B cell (primary cell): ENCODE results near the gene OTUD6A. TPM values are rescaled to one million over a fixed set of nuclear protein-coding genes. Genes with fewer than 3 reads are reported as not detected.

Source experiments
- ATAC-seq: fragments of 200-7000 bp; cut with Tn5 transposase; one replicate; pipeline ENCODE4 v1.10.0; 2021; ENCODE audit warnings: low read depth, mild to moderate bottlenecking, moderate number of reproducible peaks, moderate library complexity
- CTCF ChIA-PET: fragments of 350-600 bp; sonication (Branson Sonifier 250); formaldehyde crosslinking; loops from one replicate; lab custom pipeline; 2021; ENCODE audit warnings: antibody characterized with exemption, inconsistent platforms; lab: Charles Lee
- POLR2A ChIA-PET: fragments of 350-600 bp; sonication (Branson Sonifier 250); formaldehyde crosslinking; loops from one replicate; lab custom pipeline; 2021; ENCODE audit warnings: antibody characterized with exemption; lab: Charles Lee
- DNase-seq: peaks from one replicate; pipeline ENCODE4 v3.0.0; 2013
- H2AFZ ChIP-seq: 2 replicates; pipeline ENCODE4 v1.6.1; 2012; ENCODE audit warnings: mild to moderate bottlenecking, low read depth, low read length; ENCODE audit not compliant: insufficient read depth, poor library complexity, severe bottlenecking
- H3K27ac ChIP-seq, 2 donors: 1 replicate in 1 of 2; 2 replicates in 1 of 2; pipeline ENCODE4 v1.5.1; 2012 to 2013; ENCODE audit warnings: low read length in 2 of 2, mild to moderate bottlenecking in 2 of 2, moderate library complexity in 1 of 2
- H3K27me3 ChIP-seq, 4 experiments: fragments of 200-600 bp in 1 of 4; sonication (generic) in 1 of 4; replicated peaks in 1 of 4; 1 replicate in 2 of 4; 2 replicates in 2 of 4; pipeline versions ENCODE4 v1.6.1 to v1.7.0; 2013 to 2016; ENCODE audit warnings: low read length in 3 of 4, mild to moderate bottlenecking in 2 of 4, mixed read lengths in 1 of 4, moderate library complexity in 1 of 4; ENCODE audit not compliant: insufficient read depth in 4 of 4, control insufficient read depth in 3 of 4; ENCODE audit errors: control extremely low read depth in 1 of 4
- H3K36me3 ChIP-seq, 2 experiments: replicated peaks in 1 of 2; 1 replicate in 1 of 2; 2 replicates in 1 of 2; pipeline versions ENCODE4 v1.6.1 to v1.7.1; 2013; ENCODE audit warnings: low read length in 1 of 2; ENCODE audit not compliant: insufficient read depth in 2 of 2, control insufficient read depth in 1 of 2; ENCODE audit errors: control extremely low read depth in 1 of 2, extremely low read depth in 1 of 2
- H3K4me1 ChIP-seq, 2 donors: fragments of 200-600 bp in 1 of 2; sonication (generic) in 1 of 2; 1 replicate in 1 of 2; 2 replicates in 1 of 2; pipeline versions ENCODE4 v1.5.1 to v1.6.1; 2013 to 2017; ENCODE audit warnings: low read length in 2 of 2; ENCODE audit not compliant: control insufficient read depth in 2 of 2, insufficient read depth in 2 of 2
- H3K4me2 ChIP-seq: replicated peaks from 2 replicates; pipeline ENCODE3; 2012; ENCODE audit warnings: mild to moderate bottlenecking, low read depth, low read length; ENCODE audit not compliant: poor library complexity, severe bottlenecking
- H3K4me3 ChIP-seq, 5 experiments: fragments of 200-600 bp in 1 of 5; sonication (generic) in 1 of 5; 1 replicate in 3 of 5; 2 replicates in 2 of 5; pipeline versions ENCODE4 v1.5.1 to v1.7.0; 2011 to 2016; ENCODE audit warnings: low read length in 4 of 5, mild to moderate bottlenecking in 4 of 5, low read depth in 2 of 5, control low read depth in 1 of 5, moderate library complexity in 1 of 5; ENCODE audit not compliant: insufficient read depth in 1 of 5; ENCODE audit errors: control extremely low read depth in 1 of 5, extremely low read depth in 1 of 5
- H3K79me2 ChIP-seq: fragments of 200-600 bp; sonication (generic); one replicate; pipeline ENCODE4 v1.6.0; 2016; ENCODE audit warnings: low read length; ENCODE audit not compliant: control insufficient read depth, insufficient read depth
- H3K9ac ChIP-seq: fragments of 200-600 bp; sonication (generic); 2 replicates; pipeline ENCODE4 v1.6.1; 2017; ENCODE audit warnings: mild to moderate bottlenecking, low read length, moderate library complexity
- H3K9me3 ChIP-seq, 3 donors: one replicate each; pipeline versions ENCODE4 v1.6.1 to v1.7.1; 2013; ENCODE audit warnings: low read length in 2 of 3; ENCODE audit not compliant: control insufficient read depth in 2 of 3, insufficient read depth in 1 of 3; ENCODE audit errors: control extremely low read depth in 1 of 3
- H4K20me1 ChIP-seq: 2 replicates; pipeline ENCODE4 v1.6.0; 2012; ENCODE audit warnings: mild to moderate bottlenecking, low read length; ENCODE audit not compliant: insufficient read depth, control insufficient read depth, poor library complexity, severe bottlenecking
- H3K27ac Mint-ChIP-seq: one replicate; pipeline ENCODE4 v1.8.0; 2021; ENCODE audit warnings: mixed read lengths
- H3K27me3 Mint-ChIP-seq: one replicate; pipeline ENCODE4 v1.8.0; 2021; ENCODE audit warnings: mixed read lengths
- H3K4me1 Mint-ChIP-seq: one replicate; pipeline ENCODE4 v1.8.0; 2021; ENCODE audit warnings: mixed read lengths
- H3K4me3 Mint-ChIP-seq: one replicate; pipeline ENCODE4 v1.8.0; 2021; ENCODE audit warnings: mixed read lengths
- H3K9me3 Mint-ChIP-seq: one replicate; pipeline ENCODE4 v1.8.0; 2022; ENCODE audit warnings: mixed read lengths; ENCODE audit not compliant: insufficient read depth
- EZH2 ChIP-seq: IDR thresholded peaks from 2 replicates; pipeline ENCODE4 v1.6.1; 2012; ENCODE audit warnings: borderline replicate concordance, low read depth, mild to moderate bottlenecking, moderate library complexity, low read length; ENCODE audit not compliant: insufficient read depth, poor library complexity, severe bottlenecking
- WGBS: methylation state at CpG from one replicate; pipeline ENCODE4 v1.1.5; 2013; ENCODE audit warnings: missing lambda C conversion rate; ENCODE audit not compliant: insufficient coverage; 5-methylcytosine and 5-hydroxymethylcytosine counted together
- intact Hi-C: fragments of 100-400 bp; cut with micrococcal nuclease; formaldehyde crosslinking; loops from one replicate; pipeline ENCODE4 v1.10.0; 2022
- polyA plus RNA-seq: library from polyadenylated mRNA; depleted of rRNA; stranded (reverse); fragments of >200 nt; gene quantifications from 2 replicates; pipeline ENCODE4 v1.2.3, GENCODE V29; 2012
- total RNA-seq, 2 donors: library from RNA; stranded (reverse); fragments of 120-200 nt in 1 of 2; gene quantifications; 1 replicate in 1 of 2; 2 replicates in 1 of 2; pipeline versions ENCODE4 v1.2.3 to v1.2.4, GENCODE V29; 2013 to 2022
- TF ChIP-seq, protein P1 (sequence below): fragments of 200-600 bp; IDR thresholded peaks from one replicate; pipeline ENCODE4 v1.8.0; 2022; ENCODE audit warnings: antibody characterized with exemption, mild to moderate bottlenecking

The OTUD6A gene
- total and polyA plus RNA-seq, 2 donors (not counting 1 experiment from before 2014, with no cell fraction given), result not detected

GRCh38 chrX:70039758-70040157 is 22.5 kb upstream of the OTUD6A start:
- H3K36me3 ChIP-seq, result no peaks in the 10 kb centered on the region
- H3K4me1 ChIP-seq, result no peaks in the 10 kb centered on the region
- H3K27ac ChIP-seq, result no peak overlapping the region
- no peak overlapping the region for H3K4me3 ChIP-seq
- ChIA-PET CTCF (no interaction called here), POLR2A (no interaction called here)
- no peaks in the 10 kb centered on the region for H3K4me1 Mint-ChIP-seq
- H3K4me2 ChIP-seq, result no peak overlapping the region
- H3K4me3 Mint-ChIP-seq, result no peak overlapping the region
- ATAC-seq, result no peak
- intact Hi-C loops, result no loop called here
- whole genome bisulfite sequencing, result 100% methylated on average over 2 of the region's 2 CpGs
- DNase-seq, result no peak
- no peaks in the 10 kb centered on the region for H3K27me3 Mint-ChIP-seq
- no peaks in the 10 kb centered on the region for H4K20me1 ChIP-seq
- no peak overlapping the region for H3K9ac ChIP-seq
- no peak for TF ChIP-seq EZH2
- TF ChIP-seq, protein P1, sequence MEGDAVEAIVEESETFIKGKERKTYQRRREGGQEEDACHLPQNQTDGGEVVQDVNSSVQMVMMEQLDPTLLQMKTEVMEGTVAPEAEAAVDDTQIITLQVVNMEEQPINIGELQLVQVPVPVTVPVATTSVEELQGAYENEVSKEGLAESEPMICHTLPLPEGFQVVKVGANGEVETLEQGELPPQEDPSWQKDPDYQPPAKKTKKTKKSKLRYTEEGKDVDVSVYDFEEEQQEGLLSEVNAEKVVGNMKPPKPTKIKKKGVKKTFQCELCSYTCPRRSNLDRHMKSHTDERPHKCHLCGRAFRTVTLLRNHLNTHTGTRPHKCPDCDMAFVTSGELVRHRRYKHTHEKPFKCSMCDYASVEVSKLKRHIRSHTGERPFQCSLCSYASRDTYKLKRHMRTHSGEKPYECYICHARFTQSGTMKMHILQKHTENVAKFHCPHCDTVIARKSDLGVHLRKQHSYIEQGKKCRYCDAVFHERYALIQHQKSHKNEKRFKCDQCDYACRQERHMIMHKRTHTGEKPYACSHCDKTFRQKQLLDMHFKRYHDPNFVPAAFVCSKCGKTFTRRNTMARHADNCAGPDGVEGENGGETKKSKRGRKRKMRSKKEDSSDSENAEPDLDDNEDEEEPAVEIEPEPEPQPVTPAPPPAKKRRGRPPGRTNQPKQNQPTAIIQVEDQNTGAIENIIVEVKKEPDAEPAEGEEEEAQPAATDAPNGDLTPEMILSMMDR, result no peak
- H3K9me3 Mint-ChIP-seq, result no peaks in the 10 kb centered on the region
- no peaks in the 10 kb centered on the region for H3K79me2 ChIP-seq
- H3K27me3 ChIP-seq, result no peaks in the 10 kb centered on the region
- H3K9me3 ChIP-seq, result no peaks in the 10 kb centered on the region
- no peak overlapping the region for H3K27ac Mint-ChIP-seq
- no peak overlapping the region for H2AFZ ChIP-seq

DNA sequence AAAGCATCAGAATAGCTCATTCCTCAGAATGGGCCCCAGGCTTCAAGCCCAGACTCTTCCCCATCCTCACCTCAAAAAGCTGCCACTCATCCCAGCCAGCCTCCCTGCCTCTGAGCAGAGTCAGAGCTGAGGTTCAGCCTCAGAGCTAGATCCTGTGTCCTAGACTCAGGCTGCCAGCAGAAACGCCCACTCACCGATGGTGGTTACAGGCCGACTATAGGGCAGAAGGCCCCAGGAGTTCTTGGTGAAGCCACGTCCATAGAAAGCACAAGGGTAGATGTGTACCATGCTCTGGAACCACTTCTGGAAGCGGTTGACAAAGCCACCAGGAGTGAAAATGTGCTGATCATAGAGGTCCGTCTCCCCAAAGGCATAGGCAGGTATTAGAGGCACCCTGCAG is 20.3 kb upstream of the OTUD6A start:
- no peak overlapping the region for H3K9ac ChIP-seq
- no peak overlapping the region for H3K27ac Mint-ChIP-seq
- H3K79me2 ChIP-seq, result no peaks in the 10 kb centered on the region
- no peaks in the 10 kb centered on the region for H3K9me3 ChIP-seq
- no peaks in the 10 kb centered on the region for H3K27me3 ChIP-seq
- no peaks in the 10 kb centered on the region for H4K20me1 ChIP-seq
- 90% methylated on average over 4 of the region's 6 CpGs for WGBS
- H3K27me3 Mint-ChIP-seq, result no peaks in the 10 kb centered on the region
- intact Hi-C loops, result no loop called here
- DNase-seq (no peak), ATAC-seq (no peak)
- H2AFZ ChIP-seq, result no peak overlapping the region
- no peaks in the 10 kb centered on the region for H3K4me1 Mint-ChIP-seq
- H3K36me3 ChIP-seq, result no peaks in the 10 kb centered on the region
- POLR2A ChIA-PET, result no interaction called here
- TF ChIP-seq, protein P1, result no peak
- TF ChIP-seq EZH2, result no peak
- H3K4me1 ChIP-seq, result no peaks in the 10 kb centered on the region
- CTCF ChIA-PET, result no interaction called here
- no peaks in the 10 kb centered on the region for H3K9me3 Mint-ChIP-seq
- H3K4me3 Mint-ChIP-seq, result no peak overlapping the region
- H3K27ac ChIP-seq, result no peak overlapping the region
- H3K4me3 ChIP-seq, result no peak overlapping the region
- H3K4me2 ChIP-seq, result no peak overlapping the region
